ENCODE results near the gene BDKRB1. TPM values are rescaled to one million over a fixed set of nuclear protein-coding genes. Genes with fewer than 3 reads are reported as not detected.

BDKRB1 gene
- total RNA-seq, 2 experiments from 2014 or later = not detected

GRCh38 chr14:96307434-96307833 is 51.4 kb downstream of the BDKRB1 start:
- no peaks in the 10 kb centered on the region for H3K9me3 Mint-ChIP-seq
- H3K36me3 Mint-ChIP-seq = peaks cover 18% of the 10 kb centered on the region
- H3K27me3 Mint-ChIP-seq = no peaks in the 10 kb centered on the region
- no peak for DNase-seq
- no peak overlapping the region for H3K27ac Mint-ChIP-seq
- H3K4me3 Mint-ChIP-seq = no peak overlapping the region
- H3K4me1 Mint-ChIP-seq = no peaks in the 10 kb centered on the region

GRCh38 chr14:96309133-96309895 is 53.3 kb downstream of the BDKRB1 start:
- peaks cover 20% of the 10 kb centered on the region for H3K36me3 Mint-ChIP-seq
- no peaks in the 10 kb centered on the region for H3K4me1 Mint-ChIP-seq
- no peaks in the 10 kb centered on the region for H3K27me3 Mint-ChIP-seq

GRCh38 chr14:96309896-96310330 is 53.9 kb downstream of the BDKRB1 start:
- no peak overlapping the region for H3K4me3 Mint-ChIP-seq
- H3K36me3 Mint-ChIP-seq = peaks cover 20% of the 10 kb centered on the region
- no peaks in the 10 kb centered on the region for H3K9me3 Mint-ChIP-seq
- DNase-seq = no peak
- no peaks in the 10 kb centered on the region for H3K4me1 Mint-ChIP-seq
- no peak overlapping the region for H3K27ac Mint-ChIP-seq
- H3K27me3 Mint-ChIP-seq = no peaks in the 10 kb centered on the region

More at GRCh38 chr14:96309133-96309895, 53.3 kb downstream of the BDKRB1 start:
- Mint-ChIP-seq H3K4me3 (no peak overlapping the region), H3K27ac (no peak overlapping the region), H3K9me3 (no peaks in the 10 kb centered on the region)
- DNase-seq = no peak

GRCh38 chr14:96310906-96311305 is 54.9 kb downstream of the BDKRB1 start:
- H3K4me1 Mint-ChIP-seq = no peaks in the 10 kb centered on the region
- no peaks in the 10 kb centered on the region for H3K27me3 Mint-ChIP-seq
- H3K27ac Mint-ChIP-seq = no peak overlapping the region
- no peak overlapping the region for H3K4me3 Mint-ChIP-seq
- peaks cover 25% of the 10 kb centered on the region for H3K36me3 Mint-ChIP-seq
- H3K9me3 Mint-ChIP-seq = no peaks in the 10 kb centered on the region
- no peak for DNase-seq

Other genes with a start within 250 kb of the BDKRB1 start
- 1 to 10 TPM; 1.7 to 2.2 TPM for gene C14orf132, start 216.8 kb upstream of the BDKRB1 start, total RNA-seq
- not detected for gene BDKRB2, start 51.4 kb upstream of the BDKRB1 start, total RNA-seq
- gene ATG2B, start 107.1 kb downstream of the BDKRB1 start, total RNA-seq = 10 to 100 TPM; 15.3 to 15.9 TPM
- 10 to 100 TPM; 18.1 to 22.8 TPM for gene GSKIP, start 107.3 kb downstream of the BDKRB1 start, total RNA-seq
- under 1 TPM; 0.86 to 0.97 TPM for gene AK7, start 135.9 kb downstream of the BDKRB1 start, total RNA-seq
- gene PAPOLA, start 246.2 kb downstream of the BDKRB1 start, total RNA-seq = 100 to 1,000 TPM; 192 to 193 TPM